ENCODE results near the gene GOLGA5. TPM values are rescaled to one million over a fixed set of nuclear protein-coding genes. Genes with fewer than 3 reads are reported as not detected.

GOLGA5 gene
- total and polyA plus RNA-seq, 2 of the 13 experiments (the other 11 are each of a cell fraction or from before 2014, with no cell fraction given), result 31.0 to 40.0 TPM

- TF ChIP-seq ZNF83 (CRISPR knock-in tag; IDR thresholded peaks at IDR 0.05; ENCODE audit: borderline replicate concordance), result no peak
- peak; percentile 86 for TF ChIP-seq NFYC (CRISPR knock-in tag; IDR thresholded peaks at IDR 0.05)
- TF ChIP-seq GABPB1 (CRISPR knock-in tag; IDR thresholded peaks at IDR 0.05), result peak; percentile 81
- TF ChIP-seq ZNF749 (CRISPR knock-in tag; IDR thresholded peaks at IDR 0.05; ENCODE audit: borderline replicate concordance), result 0 out of 2 replicates have a peak, but pooled peaks have one; percentile 53
- TF ChIP-seq ELF3 (CRISPR knock-in tag; IDR thresholded peaks at IDR 0.05), result peak; percentile 52; the same call in 1 of the 2 replicates
- TF ChIP-seq AKNA (CRISPR knock-in tag; IDR thresholded peaks at IDR 0.05; ENCODE audit: borderline replicate concordance), result no peak
- TF ChIP-seq ARID4A (CRISPR knock-in tag; IDR thresholded peaks at IDR 0.05; ENCODE audit: borderline replicate concordance), result peak; percentile 94
- no peak for TF ChIP-seq TOPORS (CRISPR knock-in tag; IDR thresholded peaks at IDR 0.05)
- TF ChIP-seq MTA1 (CRISPR knock-in tag; IDR thresholded peaks at IDR 0.05; ENCODE audit: borderline replicate concordance), result peak; percentile 82; the same call in 1 of the 2 replicates
- no peak for TF ChIP-seq HMGXB3 (CRISPR knock-in tag; IDR thresholded peaks at IDR 0.05; ENCODE audit: borderline replicate concordance)
- TF ChIP-seq ZNF552 (CRISPR knock-in tag; IDR thresholded peaks at IDR 0.05; ENCODE audit: borderline replicate concordance), result peak; percentile 91; the same call in 1 of the 2 replicates
- TF ChIP-seq POLR2AphosphoS2 (IDR thresholded peaks at IDR 0.05; ENCODE audit: low read depth, low read length), result no peak
- TF ChIP-seq AGO2 (optimal IDR thresholded peaks at IDR 0.05; ENCODE audit: low read depth, low read length), result peak; percentile 40
- peak; percentile 80; the same call in 1 of the 2 replicates for TF ChIP-seq PAX8 (CRISPR knock-in tag; IDR thresholded peaks at IDR 0.05; ENCODE audit: borderline replicate concordance)
- no peak for TF ChIP-seq ZNF746 (CRISPR knock-in tag; IDR thresholded peaks at IDR 0.05)
Measured at GRCh38 chr14:92748259-92749016, 45.7 kb upstream of the GOLGA5 start, which contains the start of gene LGMN (continued).

Data from HepG2 (cell line).